Uterus (tissue), 2 donors: ENCODE data around the gene ACKR4.

Experiments used
- CTCF ChIP-seq, 4 experiments: fragments of 200-600 bp in 2 of 4; fragments of 450-650 bp in 2 of 4; sonication (generic) in 2 of 4; IDR thresholded peaks; one replicate each; pipeline ENCODE4 v1.5.1; 2016 to 2019; ENCODE audit warnings: antibody characterized with exemption in 4 of 4, mild to moderate bottlenecking in 2 of 4, moderate library complexity in 1 of 4
- POLR2A ChIP-seq, 2 donors: fragments of 450-650 bp; IDR thresholded peaks; one replicate each; pipeline ENCODE4 v1.6.1; 2016; ENCODE audit warnings: antibody characterized with exemption in 2 of 2, mild to moderate bottlenecking in 1 of 2, moderate library complexity in 1 of 2

GRCh38 chr3:132615881-132616280 is 18.8 kb downstream of the ACKR4 start:
- no peak for TF ChIP-seq CTCF (IDR thresholded peaks at IDR 0.05)
- no peak for TF ChIP-seq POLR2A (IDR thresholded peaks at IDR 0.05)
